ENCODE results near the gene PANK4. TPM values are rescaled to one million over a fixed set of nuclear protein-coding genes. Genes with fewer than 3 reads are reported as not detected.

The PANK4 gene
- polyA plus RNA-seq, 1 donor (not counting 4 experiments of a cell fraction or from before 2014, with no cell fraction given) = 14.5 TPM

DNA sequence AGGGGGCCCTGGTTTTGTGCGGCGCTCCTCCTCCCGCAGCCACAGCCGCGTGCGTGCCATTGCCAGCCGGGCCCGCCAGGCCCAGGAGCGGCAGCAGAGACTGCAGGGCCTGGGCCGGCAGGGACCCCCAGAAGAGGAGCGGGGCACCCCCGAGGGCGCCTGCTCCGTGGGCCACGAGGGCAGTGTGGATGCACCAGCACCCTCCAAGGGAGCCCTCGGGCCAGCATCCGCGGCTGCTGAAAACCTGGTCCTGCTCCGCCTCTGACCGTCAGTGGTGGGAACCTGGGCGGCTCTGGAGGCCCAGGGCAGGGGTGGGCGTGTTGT, 21.5 kb downstream of the PANK4 start:
- Histone ChIP-seq H3K27me3 (ENCODE audit: control insufficient read depth, extremely low read depth, insufficient read depth, low read length) (no peaks in the 10 kb centered on the region), H3K9ac (ENCODE audit: control insufficient read depth, extremely low read depth, insufficient read depth, low read length) (no peak overlapping the region), H3K36me3 (ENCODE audit: control insufficient read depth in 2 of 2, extremely low read depth in 1 of 2, insufficient read depth in 2 of 2, low read length in 2 of 2) (peaks cover 14 to 18% of the 10 kb centered on the region in 2 experiments), H3K79me2 (ENCODE audit: control insufficient read depth, insufficient read depth, low read length) (no peaks in the 10 kb centered on the region), H3K4me1 (ENCODE audit: control insufficient read depth, extremely low read depth, insufficient read depth, low read length) (no peaks in the 10 kb centered on the region), H3K4me2 (ENCODE audit: control insufficient read depth, extremely low read depth, insufficient read depth, low read depth, low read length) (no peak overlapping the region), H4K20me1 (ENCODE audit: control insufficient read depth, extremely low read depth, insufficient read depth, low read length) (peaks cover 4% of the 10 kb centered on the region), H2AFZ (ENCODE audit: control insufficient read depth, low read length) (no peak overlapping the region), H3K9me1 (ENCODE audit: control insufficient read depth, extremely low read depth, insufficient read depth, low read length) (no peaks in the 10 kb centered on the region), H3K9me3 (ENCODE audit: control insufficient read depth, low read depth, low read length) (no peaks in the 10 kb centered on the region), H3K27ac (ENCODE audit: control insufficient read depth, insufficient read depth, low read length) (no peak overlapping the region), H3K4me3 (ENCODE audit: control insufficient read depth in 2 of 3, extremely low read depth in 1 of 3, insufficient read depth in 2 of 3, low read depth in 1 of 3, low read length in 3 of 3) (no peak overlapping the region)
- dilution Hi-C loops (cut with MboI; ENCODE audit: extremely low pct_ligation_motif_present, low sequenced_read_pairs) = no loop called here
- FAIRE-seq (no peak), DNase-seq (ENCODE audit: low read depth, low spot score) (no peak)
- TF ChIP-seq, protein P1, sequence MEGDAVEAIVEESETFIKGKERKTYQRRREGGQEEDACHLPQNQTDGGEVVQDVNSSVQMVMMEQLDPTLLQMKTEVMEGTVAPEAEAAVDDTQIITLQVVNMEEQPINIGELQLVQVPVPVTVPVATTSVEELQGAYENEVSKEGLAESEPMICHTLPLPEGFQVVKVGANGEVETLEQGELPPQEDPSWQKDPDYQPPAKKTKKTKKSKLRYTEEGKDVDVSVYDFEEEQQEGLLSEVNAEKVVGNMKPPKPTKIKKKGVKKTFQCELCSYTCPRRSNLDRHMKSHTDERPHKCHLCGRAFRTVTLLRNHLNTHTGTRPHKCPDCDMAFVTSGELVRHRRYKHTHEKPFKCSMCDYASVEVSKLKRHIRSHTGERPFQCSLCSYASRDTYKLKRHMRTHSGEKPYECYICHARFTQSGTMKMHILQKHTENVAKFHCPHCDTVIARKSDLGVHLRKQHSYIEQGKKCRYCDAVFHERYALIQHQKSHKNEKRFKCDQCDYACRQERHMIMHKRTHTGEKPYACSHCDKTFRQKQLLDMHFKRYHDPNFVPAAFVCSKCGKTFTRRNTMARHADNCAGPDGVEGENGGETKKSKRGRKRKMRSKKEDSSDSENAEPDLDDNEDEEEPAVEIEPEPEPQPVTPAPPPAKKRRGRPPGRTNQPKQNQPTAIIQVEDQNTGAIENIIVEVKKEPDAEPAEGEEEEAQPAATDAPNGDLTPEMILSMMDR (optimal IDR thresholded peaks at IDR 0.05 in 1 of 3, IDR thresholded peaks at IDR 0.05 in 1 of 3, conservative IDR thresholded peaks at IDR 0.05 in 1 of 3; ENCODE audit: extremely low read depth in 1 of 3, insufficient read depth in 2 of 3, low read length in 3 of 3) = no peak
- no peak for TF ChIP-seq EZH2 (IDR thresholded peaks at IDR 0.05; ENCODE audit: low read length)

DNA sequence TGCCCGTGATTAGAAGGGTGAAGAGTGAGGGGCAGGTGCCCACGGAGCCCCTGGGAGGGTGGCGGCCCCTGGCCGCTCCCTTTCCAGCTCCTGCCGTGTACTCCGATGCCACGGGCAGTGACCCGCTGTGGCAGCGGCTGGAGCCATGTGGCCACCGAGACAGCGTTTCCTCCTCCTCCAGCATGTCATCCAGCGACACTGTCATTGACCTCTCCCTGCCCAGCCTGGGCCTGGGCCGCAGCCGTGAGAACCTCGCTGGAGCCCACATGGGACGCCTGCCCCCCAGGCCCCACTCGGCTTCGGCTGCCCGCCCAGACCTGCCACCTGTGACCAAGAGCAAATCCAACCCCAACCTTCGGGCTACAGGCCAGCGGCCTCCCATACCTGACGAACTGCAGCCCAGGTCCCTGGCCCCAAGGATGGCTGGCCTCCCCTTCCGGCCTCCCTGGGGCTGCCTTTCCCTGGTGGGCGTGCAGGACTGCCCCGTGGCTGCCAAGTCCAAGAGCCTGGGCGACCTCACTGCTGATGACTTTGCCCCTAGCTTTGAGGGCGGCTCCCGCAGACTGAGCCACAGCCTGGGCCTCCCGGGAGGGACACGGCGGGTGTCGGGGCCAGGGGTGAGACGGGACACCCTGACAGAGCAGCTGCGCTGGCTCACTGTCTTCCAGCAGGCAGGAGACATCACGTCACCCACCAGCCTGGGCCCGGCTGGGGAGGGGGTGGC, 22.0 kb downstream of the PANK4 start:
- FAIRE-seq (no peak), DNase-seq (ENCODE audit: low read depth, low spot score) (no peak)
- Histone ChIP-seq H3K4me3 (ENCODE audit: control insufficient read depth in 2 of 3, extremely low read depth in 1 of 3, insufficient read depth in 2 of 3, low read depth in 1 of 3, low read length in 3 of 3) (no peak overlapping the region), H3K9me1 (ENCODE audit: control insufficient read depth, extremely low read depth, insufficient read depth, low read length) (no peaks in the 10 kb centered on the region), H3K4me1 (ENCODE audit: control insufficient read depth, extremely low read depth, insufficient read depth, low read length) (peaks cover 1% of the 10 kb centered on the region), H3K9me3 (ENCODE audit: control insufficient read depth, low read depth, low read length) (no peaks in the 10 kb centered on the region), H3K27me3 (ENCODE audit: control insufficient read depth, extremely low read depth, insufficient read depth, low read length) (no peaks in the 10 kb centered on the region), H3K36me3 (ENCODE audit: control insufficient read depth in 2 of 2, extremely low read depth in 1 of 2, insufficient read depth in 2 of 2, low read length in 2 of 2) (peaks cover 14 to 15% of the 10 kb centered on the region in 2 experiments), H2AFZ (ENCODE audit: control insufficient read depth, low read length) (no peak overlapping the region), H3K4me2 (ENCODE audit: control insufficient read depth, extremely low read depth, insufficient read depth, low read depth, low read length) (no peak overlapping the region), H3K9ac (ENCODE audit: control insufficient read depth, extremely low read depth, insufficient read depth, low read length) (no peak overlapping the region), H3K79me2 (ENCODE audit: control insufficient read depth, insufficient read depth, low read length) (no peaks in the 10 kb centered on the region), H4K20me1 (ENCODE audit: control insufficient read depth, extremely low read depth, insufficient read depth, low read length) (peaks cover 3% of the 10 kb centered on the region), H3K27ac (ENCODE audit: control insufficient read depth, insufficient read depth, low read length) (no peak overlapping the region)
- dilution Hi-C loops (cut with MboI; ENCODE audit: extremely low pct_ligation_motif_present, low sequenced_read_pairs) = no loop called here
- TF ChIP-seq, protein P1 (optimal IDR thresholded peaks at IDR 0.05 in 1 of 3, IDR thresholded peaks at IDR 0.05 in 1 of 3, conservative IDR thresholded peaks at IDR 0.05 in 1 of 3; ENCODE audit: extremely low read depth in 1 of 3, insufficient read depth in 2 of 3, low read length in 3 of 3) = no peak
- no peak for TF ChIP-seq EZH2 (IDR thresholded peaks at IDR 0.05; ENCODE audit: low read length)

Measured in keratinocyte (primary cell).